H1 (cell line): Measurements from ENCODE around the gene TMPRSS13. TPM values are rescaled to one million over a fixed set of nuclear protein-coding genes. Genes with fewer than 3 reads are reported as not detected.

Experiments used
- CTCF ChIA-PET: fragments of 300-600 bp; sonication (Branson Sonifier 250); formaldehyde crosslinking; loops from one replicate; lab custom pipeline; 2021; ENCODE audit not compliant: partially characterized antibody; lab: Charles Lee
- POLR2A ChIA-PET: fragments of 300-600 bp; sonication (Branson Sonifier 250); formaldehyde crosslinking; loops from one replicate; lab custom pipeline; 2021; ENCODE audit warnings: inconsistent platforms; ENCODE audit not compliant: partially characterized antibody; lab: Charles Lee
- DNase-seq, 2 experiments: peaks; one replicate each; pipeline versions ENCODE4 v3.0.0 to v3.0.0-alpha.2; 2010 to 2022; ENCODE audit warnings: low spot score in 2 of 2, low read depth in 1 of 2, mixed read lengths in 1 of 2
- FAIRE-seq: peaks from 2 replicates; lab custom pipeline; 2011; peaks lifted over from hg19 to GRCh38; lab: Jason Lieb, UNC
- H2AFZ ChIP-seq: 2 replicates; pipeline ENCODE4 v1.8.1; 2012; ENCODE audit warnings: low read length, inconsistent platforms
- H2AK5ac ChIP-seq: 2 replicates; pipeline ENCODE4 v1.6.1; 2013; ENCODE audit warnings: low read depth, low read length
- H2BK120ac ChIP-seq: replicated peaks from 2 replicates; pipeline ENCODE3; 2013; ENCODE audit warnings: low read depth, low read length, inconsistent platforms
- H2BK12ac ChIP-seq: 2 replicates; pipeline ENCODE4 v1.6.1; 2013; ENCODE audit warnings: low read depth, low read length
- H2BK15ac ChIP-seq: 2 replicates; pipeline ENCODE4 v1.6.1; 2013; ENCODE audit warnings: low read length
- H2BK20ac ChIP-seq: 2 replicates; pipeline ENCODE4 v1.6.1; 2013; ENCODE audit warnings: low read length
- H2BK5ac ChIP-seq: 2 replicates; pipeline ENCODE4 v1.6.1; 2013; ENCODE audit warnings: low read depth, low read length
- H3K14ac ChIP-seq: 2 replicates; pipeline ENCODE4 v1.6.1; 2013; ENCODE audit warnings: inconsistent platforms; ENCODE audit not compliant: insufficient read length
- H3K18ac ChIP-seq: 2 replicates; pipeline ENCODE4 v1.6.1; 2013; ENCODE audit warnings: low read length; ENCODE audit errors: extremely low read depth
- H3K23ac ChIP-seq: 2 replicates; pipeline ENCODE4 v1.6.1; 2013; ENCODE audit warnings: inconsistent platforms; ENCODE audit not compliant: insufficient read length
- H3K23me2 ChIP-seq: 2 replicates; pipeline ENCODE4 v1.6.1; 2013; ENCODE audit warnings: low read depth, low read length
- H3K27ac ChIP-seq: 2 replicates; pipeline ENCODE4 v1.6.1; 2011; ENCODE audit warnings: low read depth, low read length, inconsistent platforms
- H3K27me3 ChIP-seq, 4 experiments: replicated peaks in 1 of 4; 1 replicate in 1 of 4; 2 replicates in 3 of 4; pipeline versions ENCODE4 v1.6.1 to v1.8.1; 2011 to 2013; ENCODE audit warnings: low read length in 3 of 4, mild to moderate bottlenecking in 3 of 4, inconsistent platforms in 2 of 4, mixed read lengths in 2 of 4, moderate library complexity in 1 of 4; ENCODE audit not compliant: control insufficient read depth in 3 of 4, insufficient read depth in 3 of 4; ENCODE audit errors: extremely low read depth in 1 of 4
- H3K36me3 ChIP-seq, 4 experiments: 2 replicates each; pipeline versions ENCODE4 v1.6.1 to v1.8.1; 2011 to 2013; ENCODE audit warnings: mild to moderate bottlenecking in 4 of 4, low read length in 3 of 4, moderate library complexity in 2 of 4, control low read depth in 1 of 4, inconsistent platforms in 1 of 4; ENCODE audit not compliant: insufficient read depth in 4 of 4, control insufficient read depth in 2 of 4
- H3K4ac ChIP-seq: replicated peaks from 2 replicates; pipeline ENCODE3; 2013; ENCODE audit warnings: low read length, low read depth, mixed read lengths, inconsistent platforms; ENCODE audit not compliant: insufficient read length
- H3K4me1 ChIP-seq, 4 experiments: replicated peaks in 1 of 4; 1 replicate in 1 of 4; 2 replicates in 3 of 4; pipeline versions ENCODE4 v1.6.1 to v1.8.1; 2011 to 2013; ENCODE audit warnings: low read length in 3 of 4, inconsistent platforms in 2 of 4, mixed read lengths in 1 of 4; ENCODE audit not compliant: insufficient read depth in 4 of 4, control insufficient read depth in 3 of 4
- H3K4me2 ChIP-seq, 2 experiments: 2 replicates each; pipeline versions ENCODE4 v1.6.1 to v1.8.1; 2011 to 2013; ENCODE audit warnings: low read depth in 2 of 2, low read length in 2 of 2, control low read depth in 1 of 2, inconsistent platforms in 1 of 2, mild to moderate bottlenecking in 1 of 2; ENCODE audit not compliant: insufficient read depth in 1 of 2
- H3K4me3 ChIP-seq, 4 experiments: fragments of 200-600, 300-600 bp in 1 of 4; sonication (generic), shearing (Covaris generic), sonication (Bioruptor Twin) in 1 of 4; 2 replicates each; pipeline versions ENCODE4 v1.5.1 to v1.8.1; 2011 to 2016; ENCODE audit warnings: low read length in 4 of 4, low read depth in 3 of 4, control low read depth in 2 of 4, inconsistent platforms in 2 of 4, mild to moderate bottlenecking in 2 of 4, mixed read lengths in 1 of 4, moderate library complexity in 1 of 4; ENCODE audit not compliant: insufficient read depth in 2 of 4; ENCODE audit errors: extremely low read depth in 1 of 4
- H3K56ac ChIP-seq: replicated peaks from 2 replicates; pipeline ENCODE3; 2013; ENCODE audit warnings: low read depth, mild to moderate bottlenecking, mixed read lengths, low read length, inconsistent platforms; ENCODE audit not compliant: insufficient read length
- H3K79me1 ChIP-seq: 2 replicates; pipeline ENCODE4 v1.6.1; 2013; ENCODE audit warnings: low read depth, low read length, control low read depth
- H3K79me2 ChIP-seq, 2 experiments: 2 replicates each; pipeline versions ENCODE4 v1.6.1 to v1.8.1; 2012 to 2013; ENCODE audit warnings: low read length in 2 of 2, mild to moderate bottlenecking in 2 of 2, inconsistent platforms in 1 of 2; ENCODE audit not compliant: insufficient read depth in 2 of 2, control insufficient read depth in 1 of 2
- H3K9ac ChIP-seq, 4 experiments: replicated peaks in 1 of 4; 1 replicate in 1 of 4; 2 replicates in 3 of 4; pipeline versions ENCODE4 v1.6.1 to v1.8.1; 2011 to 2013; ENCODE audit warnings: low read depth in 3 of 4, low read length in 3 of 4, control low read depth in 2 of 4, mild to moderate bottlenecking in 2 of 4, moderate library complexity in 2 of 4, inconsistent platforms in 1 of 4; ENCODE audit errors: extremely low read depth in 1 of 4
- H3K9me3 ChIP-seq, 2 experiments: 2 replicates each; pipeline versions ENCODE4 v1.6.1 to v1.8.1; 2012 to 2013; ENCODE audit warnings: mild to moderate bottlenecking in 2 of 2, moderate library complexity in 2 of 2, control low read depth in 1 of 2, inconsistent platforms in 1 of 2, low read depth in 1 of 2, low read length in 1 of 2, mixed read lengths in 1 of 2; ENCODE audit not compliant: insufficient read depth in 2 of 2
- H4K20me1 ChIP-seq, 2 experiments: replicated peaks in 1 of 2; 2 replicates each; pipeline versions ENCODE3 to v1.8.1; 2011 to 2013; ENCODE audit warnings: inconsistent platforms in 2 of 2, low read length in 2 of 2, mild to moderate bottlenecking in 1 of 2; ENCODE audit not compliant: insufficient read depth in 2 of 2, control insufficient read depth in 1 of 2
- H4K5ac ChIP-seq: 2 replicates; pipeline ENCODE4 v1.6.1; 2013; ENCODE audit warnings: low read length, low read depth, mixed read lengths, inconsistent platforms; ENCODE audit not compliant: insufficient read length
- H4K8ac ChIP-seq: 2 replicates; pipeline ENCODE4 v1.8.0; 2013; ENCODE audit warnings: mild to moderate bottlenecking, moderate library complexity, low read length, inconsistent platforms; ENCODE audit not compliant: insufficient read depth; ENCODE audit errors: extremely low read depth
- H4K91ac ChIP-seq: replicated peaks from 2 replicates; pipeline ENCODE3; 2013; ENCODE audit warnings: low read length, mixed read lengths, inconsistent platforms; ENCODE audit not compliant: insufficient read length
- CBX8 ChIP-seq: fragments of 300-800, 300-1000 bp; sonication (generic); IDR thresholded peaks from 2 replicates; pipeline ENCODE4 v1.7.1; 2016; ENCODE audit warnings: low read depth, low read length, borderline replicate concordance
- JUN ChIP-seq: IDR thresholded peaks from 2 replicates; pipeline ENCODE4 v1.6.1; 2011; ENCODE audit warnings: low read depth, mild to moderate bottlenecking, improper control_type of control experiment, low read length
- JUND ChIP-seq: IDR thresholded peaks from 2 replicates; pipeline ENCODE4 v1.6.1; 2011; ENCODE audit warnings: mild to moderate bottlenecking, improper control_type of control experiment, low read length
- KDM5A ChIP-seq: fragments of 200-600 bp; IDR thresholded peaks from 2 replicates; pipeline ENCODE4 v1.7.1; 2012; ENCODE audit warnings: mild to moderate bottlenecking, low read length, inconsistent platforms, mixed read lengths
- RXRA ChIP-seq: IDR thresholded peaks from 2 replicates; pipeline ENCODE4 v1.6.1; 2011; ENCODE audit warnings: low read depth, mild to moderate bottlenecking, low read length, moderate library complexity; ENCODE audit not compliant: insufficient read depth
- SP2 ChIP-seq: IDR thresholded peaks from 2 replicates; pipeline ENCODE4 v1.6.1; 2012; ENCODE audit warnings: mild to moderate bottlenecking, low read length, inconsistent platforms
- WGBS, 2 experiments: shearing (Covaris generic) in 1 of 2; methylation state at CpG; one replicate each; pipeline versions ENCODE4 v1.1.6 to v1.1.7; 2013 to 2015; ENCODE audit warnings: low lambda C conversion rate in 2 of 2, mixed read lengths in 2 of 2, inconsistent platforms in 1 of 2, low coverage in 1 of 2, missing lambda C conversion rate in 1 of 2; ENCODE audit not compliant: insufficient replicate concordance in 2 of 2, insufficient coverage in 1 of 2, insufficient read length in 1 of 2; ENCODE audit errors: extremely low coverage in 1 of 2, missing lambda C conversion rate in 1 of 2; 5-methylcytosine and 5-hydroxymethylcytosine counted together
- polyA plus RNA-seq, 7 experiments: library from polyadenylated mRNA; depleted of rRNA in 3 of 7; stranded (reverse) in 5 of 7; unstranded in 2 of 7; fragments of >200 nt in 5 of 7; fragments of 200-250 nt in 2 of 7; gene quantifications; 1 replicate in 5 of 7; 2 replicates in 1 of 7; 4 replicates in 1 of 7; pipeline versions ENCODE4 v1.2.1 to v1.2.3, GENCODE V29; 2011 to 2013; ENCODE audit warnings: missing spikeins in 2 of 7, mixed read lengths in 2 of 7
- total RNA-seq: library from RNA; stranded (reverse); fragmentation: NEBNext Ultra II Directional; extraction: Animal tissue kit (Norgen Biotek cat#: 25700); gene quantifications from 2 replicates; pipeline ENCODE4 v1.2.1, GENCODE V29; 2021

Gene TMPRSS13
- total and polyA plus RNA-seq, 2 of the 8 experiments (the other 6 are each of a cell fraction or from before 2014, with no cell fraction given) = 0.61 to 0.79 TPM

DNA sequence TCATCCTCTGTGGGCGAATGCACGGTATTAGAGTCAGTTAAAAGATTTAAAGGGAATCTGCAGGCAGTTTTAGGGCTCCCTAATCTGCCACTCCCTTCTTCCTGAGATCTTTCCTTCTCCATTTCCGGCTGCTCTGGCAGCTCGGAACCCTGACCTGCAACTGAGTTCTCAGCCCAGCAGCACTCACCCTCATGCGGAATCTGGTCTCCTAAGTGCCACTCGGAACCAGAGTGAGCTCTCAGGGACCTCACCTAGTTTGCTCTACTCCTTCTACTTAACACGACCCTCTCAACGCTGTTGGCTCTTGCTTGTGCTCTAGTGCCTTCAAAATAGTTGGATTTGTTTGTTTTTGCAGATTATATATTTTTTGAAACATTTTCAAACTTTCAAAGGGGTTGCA, 37.7 kb upstream of the TMPRSS13 start:
- Histone ChIP-seq H3K4me3 (no peak overlapping the region), H3K4me2 (no peak overlapping the region), H2BK120ac (no peak overlapping the region), H2BK20ac (no peak overlapping the region), H2BK15ac (no peak overlapping the region), H4K91ac (no peak overlapping the region), H3K9ac (no peak overlapping the region), H4K20me1 (no peaks in the 10 kb centered on the region), H4K8ac (peak overlapping the region; percentile 3; the same call in 1 of the 2 replicates), H3K79me1 (no peaks in the 10 kb centered on the region), H2BK12ac (no peak overlapping the region), H3K23ac (no peak overlapping the region), H3K27ac (no peak overlapping the region), H2BK5ac (no peak overlapping the region), H3K79me2 (no peaks in the 10 kb centered on the region), H4K5ac (no peak overlapping the region), H3K4me1 (no peaks in the 10 kb centered on the region), H3K14ac (no peak overlapping the region), H2AFZ (no peak overlapping the region), H2AK5ac (no peak overlapping the region), H3K23me2 (no peaks in the 10 kb centered on the region), H3K9me3 (no peaks in the 10 kb centered on the region), H3K4ac (no peak overlapping the region), H3K56ac (no peak overlapping the region), H3K27me3 (peaks cover 0 to 2% (median 0%) of the 10 kb centered on the region in 4 experiments; a peak in 1 of 7 replicates), H3K18ac (no peak overlapping the region), H3K36me3 (no peaks in the 10 kb centered on the region)
- no peak for FAIRE-seq
- POLR2A ChIA-PET = no interaction called here
- 89% methylated on average over 8 of the region's 8 CpGs; no CpG with 5 or more reads in 1 of the 2 experiments for WGBS, 2 experiments
- CTCF ChIA-PET = interaction anchor here (1.0 to 1.1 kb wide), 3 partner anchors 10 to 159 kb away, joined by 3 to 5 read pairs (median 4); no protein-coding TSS in a partner anchor
- no peak for DNase-seq
- TF ChIP-seq RXRA (no peak), JUN (no peak), JUND (no peak), SP2 (no peak), KDM5A (no peak), CBX8 (no peak)
